Measurements from ENCODE around the gene MAGEF1. TPM values are rescaled to one million over a fixed set of nuclear protein-coding genes. Genes with fewer than 3 reads are reported as not detected.

The MAGEF1 gene
- total and polyA plus RNA-seq, 10 of the 15 experiments (the other 5 are each of a cell fraction or from before 2014, with no cell fraction given): 2.3 to 62.2 (median 27.1) TPM

- no peak for TF ChIP-seq E2F8 (IDR thresholded peaks at IDR 0.05; ENCODE audit: low read depth, partially characterized antibody)
- no peak for TF ChIP-seq SMAD5 (IDR thresholded peaks at IDR 0.05; ENCODE audit: low read depth)
- TF ChIP-seq LARP7 (IDR thresholded peaks at IDR 0.05): no peak
- TF ChIP-seq RAD21 (IDR thresholded peaks at IDR 0.05; ENCODE audit: insufficient read depth, low read depth, low read length): no peak
- no peak for TF ChIP-seq GATAD2B (conservative IDR thresholded peaks at IDR 0.05; ENCODE audit: low read depth)
- TF ChIP-seq CREB1 (IDR thresholded peaks at IDR 0.05; ENCODE audit: low read depth): no peak
- no peak for TF ChIP-seq SREBF1 (IDR thresholded peaks at IDR 0.05; ENCODE audit: low read length)
- TF ChIP-seq ASH2L (IDR thresholded peaks at IDR 0.05; ENCODE audit: borderline replicate concordance, low read depth): no peak
- TF ChIP-seq ZZZ3 (IDR thresholded peaks at IDR 0.05; ENCODE audit: control insufficient read depth, insufficient read length, low read depth): no peak
- no peak for TF ChIP-seq PML (IDR thresholded peaks at IDR 0.05; ENCODE audit: low read length)
- TF ChIP-seq SUZ12 (IDR thresholded peaks at IDR 0.05; ENCODE audit: unreplicated experiment): no peak
- TF ChIP-seq BMI1 (IDR thresholded peaks at IDR 0.05; ENCODE audit: borderline replicate concordance): no peak
- no peak for TF ChIP-seq FOXM1 (IDR thresholded peaks at IDR 0.05; ENCODE audit: low read depth, low read length)
Measured at GRCh38 chr3:184696697-184697096, 15.2 kb downstream of the MAGEF1 start (continued).

GRCh38 chr3:184694716-184695115, 17.1 kb downstream of the MAGEF1 start:
- H4K20me1 ChIP-seq (ENCODE audit: control insufficient read depth, insufficient read depth): no peaks in the 10 kb centered on the region
- H3K9me3 ChIP-seq (replicated peaks; ENCODE audit: control insufficient read depth, insufficient read depth, low read length): no peaks in the 10 kb centered on the region
- no TSS peak for BruUV-seq (replicated peaks)
- DNase-seq (ENCODE audit: low read depth, low spot score) (no peak), ATAC-seq (no peak), FAIRE-seq (no peak)
- CTCF ChIA-PET: interaction anchor here (0.6 kb wide), 1 partner anchor 131 kb away, joined by 3 read pairs; no protein-coding TSS in a partner anchor
- intact Hi-C loops (cut with micrococcal nuclease; ENCODE audit: unreplicated experiment): no loop called here
- H3K4me3 ChIP-seq: no peak overlapping the region
- H3K36me3 ChIP-seq (ENCODE audit: control insufficient read depth in 2 of 2, insufficient read depth in 2 of 2, low read length in 1 of 2): no peaks in the 10 kb centered on the region
- SMC1A ChIA-PET (ENCODE audit: uncharacterized antibody, unreplicated experiment): no interaction called here
- no peak overlapping the region for H3K4me2 ChIP-seq (ENCODE audit: control insufficient read depth, insufficient read depth)
- peaks cover 0 to 5% of the 10 kb centered on the region in 2 experiments; a peak in 2 of 4 replicates for H3K27me3 ChIP-seq (replicated peaks in 1 of 2; ENCODE audit: control insufficient read depth in 2 of 2, insufficient read depth in 2 of 2, low read length in 1 of 2)
- POLR2A ChIA-PET: no interaction called here
- H3K4me1 ChIP-seq (ENCODE audit: control insufficient read depth, insufficient read depth, low read length): no peaks in the 10 kb centered on the region
- H3K79me2 ChIP-seq (ENCODE audit: control insufficient read depth, insufficient read depth, low read length): no peaks in the 10 kb centered on the region
- H2AFZ ChIP-seq (ENCODE audit: control insufficient read depth, low read depth, low read length): no peak overlapping the region
- RAD21 ChIA-PET (ENCODE audit: unreplicated experiment): no interaction called here
- in situ Hi-C loops (cut with MboI): no loop called here
- H3K9ac ChIP-seq (ENCODE audit: control insufficient read depth, insufficient read depth, low read length): no peak overlapping the region
- H3K27ac ChIP-seq (ENCODE audit: control insufficient read depth, insufficient read depth): no peak overlapping the region
- no peak for TF ChIP-seq STAT1 (conservative IDR thresholded peaks at IDR 0.05)
- TF ChIP-seq BACH1 (IDR thresholded peaks at IDR 0.05; ENCODE audit: borderline replicate concordance): no peak
- TF ChIP-seq RUNX3 (IDR thresholded peaks at IDR 0.05; ENCODE audit: low read length): no peak
- no peak for TF ChIP-seq CHD2 (IDR thresholded peaks at IDR 0.05; ENCODE audit: borderline replicate concordance, low read depth, low read length)
- TF ChIP-seq EGR1 (IDR thresholded peaks at IDR 0.05; ENCODE audit: borderline replicate concordance in 1 of 2, low read depth in 2 of 2, low read length in 2 of 2): no peak
- TF ChIP-seq EP300 (IDR thresholded peaks at IDR 0.05; ENCODE audit: borderline replicate concordance in 1 of 2, control insufficient read depth in 1 of 2, low read depth in 2 of 2, low read length in 2 of 2): no peak
- 55% methylated on average over 3 of the region's 3 CpGs for WGBS (ENCODE audit: insufficient coverage, insufficient replicate concordance, low lambda C conversion rate, missing lambda C conversion rate)

Measured in GM12878 (cell line).